Omental fat pad (tissue), 4 donors: ENCODE measurements around the gene FBXW10B. TPM values are rescaled to one million over a fixed set of nuclear protein-coding genes. Genes with fewer than 3 reads are reported as not detected.
"Not testable (repeated sequence)": the region's sequence is repeated elsewhere in the genome, so short reads cannot be mapped to it uniquely, and the experiment has no call there.

ENCODE experiments used
- ATAC-seq: fragments of 150-250 bp; one replicate; pipeline ENCODE4 v1.9.1; 2016; ENCODE audit warnings: mild to moderate bottlenecking, moderate library complexity; ENCODE audit not compliant: low FRiP score
- DNase-seq: peaks from one replicate; pipeline ENCODE4 v3.0.0-alpha.2; 2019; ENCODE audit warnings: low spot score
- small RNA-seq: library from RNA; depleted of rRNA; stranded (forward); fragments of <200 nt; gene quantifications from one replicate; pipeline ENCODE3, GENCODE V24; 2016
- total RNA-seq, 4 donors: library from RNA; depleted of rRNA; stranded (reverse); fragments of >200 nt; gene quantifications; one replicate each; pipeline ENCODE4 v1.1.0, GENCODE V29; 2016

The FBXW10B gene
- total RNA-seq, 4 donors from 2014 or later = 1.1 to 8.0 (median 3.0) TPM

DNA sequence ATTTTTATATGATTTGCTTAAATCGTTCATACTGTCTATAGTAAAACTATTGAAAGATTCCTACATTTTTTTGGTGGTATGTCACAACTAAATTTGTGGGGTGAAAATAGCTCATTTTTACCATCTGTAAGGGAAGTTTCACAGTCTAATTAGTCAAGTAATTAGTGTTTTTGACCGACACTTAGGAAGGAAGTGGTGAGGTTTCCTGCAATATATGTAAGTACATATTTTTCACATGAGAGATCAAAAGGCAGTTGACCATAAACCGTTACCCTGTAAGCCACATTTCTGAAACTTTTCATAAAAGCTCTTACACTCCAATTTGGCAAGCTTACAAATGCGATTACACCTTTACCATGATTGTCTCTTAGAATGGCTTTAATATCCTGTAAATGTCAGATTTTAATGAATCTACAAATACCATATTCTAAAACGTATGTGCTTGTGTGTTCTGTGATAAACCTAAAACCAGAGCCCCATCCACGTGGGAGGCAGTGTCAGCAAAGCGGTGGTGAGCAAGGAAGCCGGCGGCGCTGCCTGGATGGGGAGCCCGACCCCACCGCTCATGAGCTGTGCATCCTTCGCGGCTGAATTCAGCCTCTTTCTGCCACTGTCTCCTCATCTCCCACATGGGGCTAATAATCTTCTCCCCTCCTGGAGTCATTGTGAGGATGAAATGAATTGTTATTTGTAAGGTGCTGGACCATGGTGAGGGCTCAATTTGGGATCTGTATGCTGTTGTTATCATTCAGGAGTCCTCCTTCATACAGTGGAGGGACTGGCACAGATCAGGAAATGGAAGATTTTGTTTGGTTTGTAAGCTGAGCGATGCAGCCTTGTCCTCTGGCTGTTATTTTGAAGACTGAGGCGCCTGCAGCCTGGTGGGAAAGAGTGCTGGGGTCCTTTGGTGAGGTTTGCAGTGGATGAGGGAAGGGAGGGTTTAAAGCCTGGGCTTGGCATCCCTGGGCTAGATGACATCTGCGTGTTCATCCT lies 29.7 kb downstream of the FBXW10B start:
- DNase-seq, ATAC-seq: not testable (repeated sequence)

DNA sequence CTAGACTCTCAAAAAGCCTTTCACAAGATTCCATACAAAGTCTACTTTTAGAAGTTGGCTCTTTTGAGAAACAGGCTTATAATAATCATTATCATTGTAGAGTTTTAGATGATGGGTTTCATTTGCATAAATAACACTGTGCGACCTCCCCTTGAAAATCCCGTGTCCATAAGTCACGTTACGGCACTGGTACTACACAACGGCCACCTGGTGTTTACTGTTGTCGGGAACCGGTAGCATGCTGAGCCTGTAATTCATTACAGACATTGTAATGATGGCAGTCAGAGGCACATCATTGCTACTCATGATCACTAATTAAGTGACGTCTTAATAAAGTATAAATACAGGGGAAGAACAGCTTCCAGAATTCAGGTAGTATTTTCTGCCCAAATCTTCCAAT lies 31.5 kb downstream of the FBXW10B start:
- not testable (repeated sequence) for ATAC-seq, DNase-seq

DNA sequence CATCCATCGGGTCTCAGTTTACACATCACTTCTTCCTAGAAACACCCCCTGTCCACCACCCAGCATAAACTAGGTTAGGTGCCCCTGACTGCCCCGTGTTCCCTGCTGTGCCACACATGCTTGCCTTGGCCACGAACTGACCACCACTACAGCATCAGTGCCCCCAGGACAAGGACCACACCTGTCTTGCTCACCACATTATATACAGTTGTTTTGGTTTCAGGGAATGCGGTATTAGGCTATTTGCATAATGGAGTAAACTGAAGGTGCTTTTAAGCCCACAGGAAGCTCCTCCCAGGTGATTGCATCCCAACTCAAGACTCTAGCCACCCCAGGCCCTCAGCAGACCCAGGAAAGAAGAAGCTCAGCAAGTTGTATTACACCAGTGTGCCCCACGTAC lies 36.2 kb downstream of the FBXW10B start:
- ATAC-seq, DNase-seq: not testable (repeated sequence)

DNA sequence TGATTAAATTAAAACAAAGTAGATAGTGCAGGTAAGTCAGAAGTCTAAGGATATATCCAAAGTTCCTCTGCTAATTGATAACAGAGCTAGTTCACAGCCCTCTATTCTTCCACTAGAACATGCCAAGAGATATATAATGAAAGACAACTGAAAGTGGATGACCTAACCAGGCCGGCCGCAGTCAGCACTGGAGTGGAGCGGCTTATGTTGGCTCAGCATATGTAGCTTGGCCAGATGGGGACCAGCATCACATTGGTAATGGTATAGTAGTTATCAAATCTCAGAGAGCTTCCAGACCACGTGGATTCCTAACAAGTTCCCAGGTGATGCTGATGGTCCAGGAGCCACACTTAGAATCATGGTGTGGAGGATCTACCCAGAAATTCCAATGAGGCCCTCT lies 38.0 kb downstream of the FBXW10B start:
- ATAC-seq = not testable (repeated sequence)

DNA sequence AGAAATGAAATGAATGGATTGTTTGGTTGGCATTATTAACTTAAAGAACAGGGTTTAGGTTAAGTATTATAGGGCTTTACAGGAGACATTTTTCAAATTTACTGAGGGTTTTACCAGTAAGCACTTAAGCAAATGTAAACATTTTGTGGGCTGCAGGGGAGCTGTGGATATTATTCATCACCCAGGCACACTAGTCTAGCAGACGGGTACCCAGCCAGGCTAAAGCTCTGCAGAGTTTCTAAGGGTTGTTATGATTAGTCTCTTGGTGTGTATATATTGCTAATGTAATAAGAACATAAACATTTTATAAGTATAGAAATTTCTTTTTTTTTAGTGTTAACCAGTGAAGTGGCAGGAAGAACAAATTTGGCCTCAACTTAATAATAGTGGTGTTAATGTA lies 42.7 kb downstream of the FBXW10B start:
- not testable (repeated sequence) for ATAC-seq, DNase-seq

More for the DNA sequence above, 38.0 kb downstream of the FBXW10B start:
- DNase-seq = not testable (repeated sequence)

DNA sequence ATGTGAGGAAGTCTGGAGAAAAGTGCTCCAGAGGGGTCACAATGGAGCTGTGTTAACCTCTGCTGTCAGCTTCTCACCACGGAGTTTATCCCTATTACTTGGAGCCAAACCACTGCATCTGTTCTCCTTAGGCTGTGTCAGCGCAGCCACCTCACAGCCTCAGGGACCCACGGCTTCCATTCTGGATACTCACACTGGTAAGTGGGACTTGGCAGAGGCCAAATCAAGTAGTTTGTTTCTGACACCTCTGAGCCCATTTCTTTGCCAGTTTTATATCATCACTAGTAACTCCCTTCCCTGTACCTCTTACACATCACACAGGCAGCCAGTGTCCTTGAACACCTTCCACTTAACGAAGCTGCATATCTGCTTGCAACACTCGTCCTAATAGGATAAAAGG lies 44.8 kb downstream of the FBXW10B start:
- not testable (repeated sequence) for DNase-seq, ATAC-seq

DNA sequence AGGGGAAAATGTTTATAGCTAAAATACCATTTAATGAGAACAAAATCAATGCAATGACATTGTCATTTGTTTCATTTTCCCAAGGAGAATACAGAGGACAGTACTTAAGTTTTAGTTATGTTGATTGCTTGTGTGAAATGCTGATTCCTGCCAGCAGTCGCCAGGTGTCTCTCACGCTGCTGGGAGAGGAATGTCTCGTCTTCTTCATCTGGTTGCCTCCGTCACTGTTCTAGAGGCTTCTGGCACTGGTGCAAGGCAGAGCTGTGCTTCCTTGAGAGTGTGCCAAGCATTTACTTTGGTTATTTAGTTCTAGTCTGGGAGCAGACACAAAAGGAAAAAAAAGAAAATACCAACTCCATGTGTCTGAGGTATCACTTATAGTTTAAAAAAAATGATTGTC lies 45.6 kb downstream of the FBXW10B start:
- ATAC-seq, DNase-seq: not testable (repeated sequence)

Small RNA genes lying within 50 kb of the gene (small RNA-seq; reads per million reads assigned to genes)
- not detected for gene AC005838.1
- not detected for gene RF00090

Other genes starting within 250 kb of the FBXW10B start
- 1 to 10 TPM; 1.3 to 7.9 (median 2.6) TPM for gene CDRT4, start 152.1 kb downstream of the FBXW10B start, total RNA-seq
- gene TVP23C, start 56.2 kb downstream of the FBXW10B start, total RNA-seq = 10 to 100 TPM in 3 of 4 donors, 1 to 10 TPM in 1; 8.4 to 24.0 (median 14.5) TPM
- 10 to 100 TPM; 20.2 to 36.7 (median 25.5) TPM for gene TRIM16, start 64.6 kb upstream of the FBXW10B start, total RNA-seq
- 10 to 100 TPM; 11.9 to 28.9 (median 19.1) TPM for gene ZNF286A, start 80.0 kb upstream of the FBXW10B start, total RNA-seq
- gene TBC1D26, start 112.6 kb upstream of the FBXW10B start, total RNA-seq = under 1 TPM in 1 of 4 donors, not detected in 3; 0.24 TPM